Keratinocyte (primary cell): ENCODE measurements around the gene MOV10L1. TPM values are rescaled to one million over a fixed set of nuclear protein-coding genes. Genes with fewer than 3 reads are reported as not detected.

Experiments
- DNase-seq: peaks from one replicate; pipeline ENCODE4 v3.0.0-alpha.2; 2011; ENCODE audit warnings: low read depth, missing footprints, low spot score
- FAIRE-seq: peaks from 2 replicates; lab custom pipeline; 2011; peaks lifted over from hg19 to GRCh38; lab: Jason Lieb, UNC
- H2AFZ ChIP-seq: 2 replicates; pipeline ENCODE4 v1.6.0; 2012; ENCODE audit warnings: low read length, control low read depth, inconsistent platforms; ENCODE audit not compliant: control insufficient read depth
- H3K27ac ChIP-seq: 2 replicates; pipeline ENCODE4 v1.5.1; 2011; ENCODE audit warnings: low read length; ENCODE audit not compliant: control insufficient read depth, insufficient read depth
- H3K27me3 ChIP-seq: 3 replicates; pipeline ENCODE4 v1.6.0; 2011; ENCODE audit warnings: low read length; ENCODE audit not compliant: control insufficient read depth, insufficient read depth; ENCODE audit errors: extremely low read depth
- H3K36me3 ChIP-seq, 2 experiments: 2 replicates in 1 of 2; 3 replicates in 1 of 2; pipeline ENCODE4 v1.5.1; 2011; ENCODE audit warnings: low read length in 2 of 2, mild to moderate bottlenecking in 1 of 2; ENCODE audit not compliant: control insufficient read depth in 2 of 2, insufficient read depth in 2 of 2; ENCODE audit errors: extremely low read depth in 1 of 2
- H3K4me1 ChIP-seq: 3 replicates; pipeline ENCODE4 v1.5.1; 2011; ENCODE audit warnings: low read length; ENCODE audit not compliant: control insufficient read depth, insufficient read depth; ENCODE audit errors: extremely low read depth
- H3K4me2 ChIP-seq: 3 replicates; pipeline ENCODE4 v1.6.0; 2011; ENCODE audit warnings: low read depth, low read length; ENCODE audit not compliant: control insufficient read depth, insufficient read depth; ENCODE audit errors: extremely low read depth
- H3K4me3 ChIP-seq, 3 experiments: fragments of 200-600 bp in 1 of 3; sonication (generic) in 1 of 3; 2 replicates in 2 of 3; 3 replicates in 1 of 3; pipeline ENCODE4 v1.5.1; 2011 to 2016; ENCODE audit warnings: low read length in 3 of 3, mild to moderate bottlenecking in 3 of 3, control low read depth in 2 of 3, inconsistent platforms in 1 of 3, low read depth in 1 of 3, mixed read lengths in 1 of 3, mixed run types in 1 of 3, moderate library complexity in 1 of 3; ENCODE audit not compliant: control insufficient read depth in 2 of 3, insufficient read depth in 2 of 3; ENCODE audit errors: extremely low read depth in 1 of 3
- H3K79me2 ChIP-seq: 2 replicates; pipeline ENCODE4 v1.6.0; 2012; ENCODE audit warnings: low read length; ENCODE audit not compliant: control insufficient read depth, insufficient read depth
- H3K9ac ChIP-seq: 3 replicates; pipeline ENCODE4 v1.6.0; 2011; ENCODE audit warnings: low read length; ENCODE audit not compliant: control insufficient read depth, insufficient read depth; ENCODE audit errors: extremely low read depth
- H3K9me1 ChIP-seq: 3 replicates; pipeline ENCODE4 v1.6.0; 2011; ENCODE audit warnings: low read length; ENCODE audit not compliant: control insufficient read depth, insufficient read depth; ENCODE audit errors: extremely low read depth
- H3K9me3 ChIP-seq: 2 replicates; pipeline ENCODE4 v1.5.1; 2012; ENCODE audit warnings: low read depth, low read length; ENCODE audit not compliant: control insufficient read depth
- H4K20me1 ChIP-seq: 3 replicates; pipeline ENCODE4 v1.6.0; 2011; ENCODE audit warnings: low read length; ENCODE audit not compliant: control insufficient read depth, insufficient read depth; ENCODE audit errors: extremely low read depth
- EZH2 ChIP-seq: IDR thresholded peaks from one replicate; pipeline ENCODE4 v1.6.1; 2012; ENCODE audit warnings: inconsistent platforms, mild to moderate bottlenecking, low read length, moderate library complexity
- dilution Hi-C: fragments of 300-500 bp; cut with MboI; formaldehyde crosslinking; loops from one replicate; pipeline ENCODE4 v1.7.0; 2020; ENCODE audit warnings: low sequenced_read_pairs; ENCODE audit not compliant: extremely low pct_ligation_motif_present
- polyA plus RNA-seq, 5 experiments: library from polyadenylated mRNA; depleted of rRNA in 3 of 5; stranded (reverse) in 3 of 5; stranded (forward) in 1 of 5; unstranded in 1 of 5; fragments of >200 nt; gene quantifications; 1 replicate in 1 of 5; 2 replicates in 3 of 5; 3 replicates in 1 of 5; pipeline versions ENCODE4 v1.2.1 to v1.2.3, GENCODE V29; 2011 to 2012; ENCODE audit warnings: missing spikeins in 2 of 5, low read depth in 1 of 5, low replicate concordance in 1 of 5
- TF ChIP-seq, protein P1 (sequence below), 3 experiments: IDR thresholded peaks in 1 of 3; conservative IDR thresholded peaks in 1 of 3; optimal IDR thresholded peaks in 1 of 3; 2 replicates in 2 of 3; 3 replicates in 1 of 3; pipeline versions ENCODE3 to v1.5.1; 2011; ENCODE audit warnings: low read length in 3 of 3, mild to moderate bottlenecking in 3 of 3, moderate library complexity in 2 of 3, control low read depth in 1 of 3, inconsistent platforms in 1 of 3; ENCODE audit not compliant: insufficient read depth in 2 of 3; ENCODE audit errors: extremely low read depth in 1 of 3

The MOV10L1 gene
- polyA plus RNA-seq, 1 donor (not counting 4 experiments of a cell fraction or from before 2014, with no cell fraction given) = not detected

DNA sequence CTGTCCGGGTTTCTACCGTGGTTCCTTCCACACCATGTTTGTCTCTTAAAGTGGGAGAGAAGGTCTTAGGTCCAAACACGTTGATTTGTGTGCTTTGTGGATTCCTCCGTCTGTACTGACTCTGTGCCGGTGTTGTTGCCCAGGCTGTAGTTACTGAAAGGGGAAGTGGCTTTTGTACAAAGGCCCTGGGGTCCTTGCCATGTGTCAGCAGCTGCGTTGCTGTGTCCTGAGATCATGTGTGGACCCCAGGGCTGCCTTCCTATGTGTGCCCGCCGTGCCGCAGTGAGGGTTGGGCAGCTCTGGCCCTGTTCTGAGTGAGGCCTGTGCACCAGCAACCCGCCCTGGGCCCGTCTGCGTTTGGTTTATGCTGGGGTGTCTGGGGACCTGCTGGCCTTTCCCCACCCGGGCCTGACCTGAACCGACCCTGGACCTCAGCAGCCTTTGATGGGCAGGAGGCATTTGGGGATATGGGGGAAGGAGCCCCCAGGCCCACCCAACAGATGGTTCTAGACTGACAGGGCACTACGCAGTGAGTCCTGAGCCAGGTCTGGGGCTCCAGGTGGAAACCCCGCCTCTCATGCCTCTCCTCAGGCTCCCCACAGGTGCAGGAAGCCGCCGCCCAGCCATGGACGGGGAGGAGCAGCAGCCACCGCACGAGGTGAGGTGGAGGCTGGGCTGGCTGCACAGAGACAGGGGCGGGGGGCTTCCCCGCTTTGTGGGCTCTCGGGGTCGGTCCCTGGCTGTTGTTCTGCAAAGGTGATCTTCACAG, 102.8 kb downstream of the MOV10L1 start:
- Histone ChIP-seq H3K4me1 (peaks cover 28% of the 10 kb centered on the region), H3K9ac (no peak overlapping the region), H3K9me3 (no peaks in the 10 kb centered on the region), H3K27ac (peak overlapping the region; percentile 40), H3K27me3 (no peaks in the 10 kb centered on the region), H3K36me3 (peaks cover 22% of the 10 kb centered on the region in 2 experiments), H3K4me3 (no peak overlapping the region), H3K4me2 (peak overlapping the region; percentile 16), H3K9me1 (no peaks in the 10 kb centered on the region), H3K79me2 (peaks cover 54% of the 10 kb centered on the region), H2AFZ (no peak overlapping the region), H4K20me1 (no peaks in the 10 kb centered on the region)
- FAIRE-seq (no peak), DNase-seq (no peak)
- TF ChIP-seq, protein P1, sequence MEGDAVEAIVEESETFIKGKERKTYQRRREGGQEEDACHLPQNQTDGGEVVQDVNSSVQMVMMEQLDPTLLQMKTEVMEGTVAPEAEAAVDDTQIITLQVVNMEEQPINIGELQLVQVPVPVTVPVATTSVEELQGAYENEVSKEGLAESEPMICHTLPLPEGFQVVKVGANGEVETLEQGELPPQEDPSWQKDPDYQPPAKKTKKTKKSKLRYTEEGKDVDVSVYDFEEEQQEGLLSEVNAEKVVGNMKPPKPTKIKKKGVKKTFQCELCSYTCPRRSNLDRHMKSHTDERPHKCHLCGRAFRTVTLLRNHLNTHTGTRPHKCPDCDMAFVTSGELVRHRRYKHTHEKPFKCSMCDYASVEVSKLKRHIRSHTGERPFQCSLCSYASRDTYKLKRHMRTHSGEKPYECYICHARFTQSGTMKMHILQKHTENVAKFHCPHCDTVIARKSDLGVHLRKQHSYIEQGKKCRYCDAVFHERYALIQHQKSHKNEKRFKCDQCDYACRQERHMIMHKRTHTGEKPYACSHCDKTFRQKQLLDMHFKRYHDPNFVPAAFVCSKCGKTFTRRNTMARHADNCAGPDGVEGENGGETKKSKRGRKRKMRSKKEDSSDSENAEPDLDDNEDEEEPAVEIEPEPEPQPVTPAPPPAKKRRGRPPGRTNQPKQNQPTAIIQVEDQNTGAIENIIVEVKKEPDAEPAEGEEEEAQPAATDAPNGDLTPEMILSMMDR (optimal IDR thresholded peaks at IDR 0.05 in 1 of 3, IDR thresholded peaks at IDR 0.05 in 1 of 3, conservative IDR thresholded peaks at IDR 0.05 in 1 of 3; ENCODE audit: extremely low read depth in 1 of 3, insufficient read depth in 2 of 3, low read length in 3 of 3) = no peak
- TF ChIP-seq EZH2 = no peak
- dilution Hi-C loops = no loop called here

DNA sequence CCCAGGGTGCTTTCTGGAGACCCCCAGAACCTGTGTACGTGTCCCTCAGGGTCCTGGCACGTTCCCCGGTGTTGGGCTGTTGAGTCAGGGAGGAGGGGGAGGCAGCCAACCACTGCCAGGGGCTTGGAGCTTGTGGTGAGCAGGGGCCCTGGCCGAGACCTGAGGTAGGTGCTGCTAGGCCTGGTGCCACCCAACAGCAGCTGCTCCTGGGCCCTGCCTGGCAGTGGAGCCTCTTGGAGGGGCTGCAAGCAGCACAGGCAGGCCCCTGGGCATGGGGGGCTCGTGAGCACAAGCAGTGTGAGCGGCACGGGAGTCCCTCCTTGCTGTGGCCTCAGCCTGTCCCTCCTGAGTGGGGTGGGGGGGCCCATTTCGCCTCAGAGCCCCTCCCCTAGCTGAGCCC, 103.8 kb downstream of the MOV10L1 start:
- Histone ChIP-seq H3K79me2 (peaks cover 45% of the 10 kb centered on the region), H3K9me3 (no peaks in the 10 kb centered on the region), H3K9ac (no peak overlapping the region), H3K27me3 (no peaks in the 10 kb centered on the region), H3K27ac (no peak overlapping the region), H3K4me3 (no peak overlapping the region), H3K36me3 (peaks cover 22 to 25% of the 10 kb centered on the region in 2 experiments), H2AFZ (no peak overlapping the region), H3K9me1 (no peaks in the 10 kb centered on the region), H3K4me1 (peaks cover 28% of the 10 kb centered on the region), H3K4me2 (no peak overlapping the region), H4K20me1 (no peaks in the 10 kb centered on the region)
- TF ChIP-seq, protein P1 (optimal IDR thresholded peaks at IDR 0.05 in 1 of 3, IDR thresholded peaks at IDR 0.05 in 1 of 3, conservative IDR thresholded peaks at IDR 0.05 in 1 of 3; ENCODE audit: extremely low read depth in 1 of 3, insufficient read depth in 2 of 3, low read length in 3 of 3) = no peak
- TF ChIP-seq EZH2 = no peak
- FAIRE-seq (no peak), DNase-seq (no peak)
- dilution Hi-C loops = no loop called here
